GM12891 (cell line): Measurements from ENCODE around the gene ZNF337.

ENCODE experiments used
- POLR2A ChIP-seq: IDR thresholded peaks from 2 replicates; pipeline ENCODE4 v1.6.1; 2011; ENCODE audit warnings: low read depth, low read length, control low read depth
- POLR2AphosphoS5 ChIP-seq: IDR thresholded peaks from 2 replicates; pipeline ENCODE4 v1.6.1; 2011; ENCODE audit warnings: low read depth, low read length, control low read depth
- TAF1 ChIP-seq: IDR thresholded peaks from 2 replicates; pipeline ENCODE4 v1.6.1; 2011; ENCODE audit warnings: low read depth, low read length, control low read depth

GRCh38 chr20:25726357-25726756, 29.7 kb upstream of the ZNF337 start:
- TF ChIP-seq POLR2A (no peak), TAF1 (no peak), POLR2AphosphoS5 (no peak)
